SIG-M5 (cell line): ENCODE results near the gene LCE1F.

Source experiments
- DNase-seq: peaks from one replicate; lab custom pipeline; 2025; lab: John Stamatoyannopoulos, UW

Gene LCE1F, protein sequence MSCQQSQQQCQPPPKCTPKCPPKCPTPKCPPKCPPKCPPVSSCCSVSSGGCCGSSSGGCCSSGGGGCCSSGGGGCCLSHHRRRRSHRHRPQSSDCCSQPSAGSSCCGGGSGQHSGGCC

DNA sequence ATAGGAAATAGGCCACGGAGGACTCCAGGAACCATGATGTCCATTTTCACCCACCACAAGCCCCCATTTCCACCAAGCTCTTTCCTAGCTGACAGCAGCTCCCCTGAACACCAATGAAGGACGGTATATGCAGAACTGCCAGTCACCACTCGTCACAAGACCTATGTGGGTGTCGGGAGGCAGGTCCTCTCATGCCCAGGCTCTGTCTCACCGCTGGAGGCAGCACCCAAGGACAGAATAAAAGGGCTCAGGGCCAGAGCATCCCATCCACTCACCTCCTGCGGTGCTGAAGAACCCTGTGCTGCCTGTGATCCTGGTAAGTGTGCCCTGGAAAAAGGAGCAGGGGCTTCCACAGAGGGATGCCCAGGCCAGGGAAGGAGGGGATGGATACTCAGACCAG, at the start of gene LCE1F:
LCE1F (plus strand) TSS at position 266 of the 400 bp plus-strand sequence. CDS start 1,232 bp downstream, outside the sequence.
- no peak for DNase-seq

DNA sequence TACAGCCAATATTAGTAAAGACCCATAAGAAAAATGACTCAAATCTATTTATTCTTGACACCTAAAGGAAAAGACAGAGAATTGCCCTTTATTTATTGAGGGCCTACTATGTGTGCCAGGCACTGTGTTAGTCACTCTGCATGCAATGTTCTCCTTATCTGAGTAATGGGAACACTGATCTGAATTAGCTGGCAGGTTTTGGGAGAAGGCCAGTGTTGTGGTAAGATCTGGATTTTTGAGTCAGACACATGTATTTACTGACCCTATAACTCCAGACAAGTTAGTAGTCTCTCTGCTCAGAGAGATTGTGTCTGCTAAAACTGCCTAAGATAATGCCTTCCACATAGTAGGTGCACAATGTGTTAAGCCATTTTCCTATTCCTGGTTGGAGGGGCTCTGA, 49.7 kb upstream of the LCE1F start:
- no peak for DNase-seq

DNA sequence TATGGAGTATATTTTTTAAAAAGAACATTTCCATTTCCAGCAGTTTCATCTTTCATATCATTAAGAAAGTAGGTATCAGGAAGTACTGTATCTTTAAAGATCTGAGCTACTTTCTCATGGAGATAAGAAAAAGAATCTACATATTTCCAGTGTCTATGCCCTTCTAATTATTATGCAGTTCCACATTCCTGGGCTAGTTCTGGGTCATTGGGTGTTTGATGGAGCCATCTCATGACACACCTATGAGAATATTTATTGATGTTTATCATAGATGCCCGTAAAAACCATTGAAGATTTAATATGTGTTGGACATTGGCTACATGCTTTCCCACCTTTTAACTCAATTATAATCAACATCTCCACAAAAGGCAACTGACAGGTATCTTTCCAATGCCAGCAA, 46.0 kb upstream of the LCE1F start:
- DNase-seq = no peak

DNA sequence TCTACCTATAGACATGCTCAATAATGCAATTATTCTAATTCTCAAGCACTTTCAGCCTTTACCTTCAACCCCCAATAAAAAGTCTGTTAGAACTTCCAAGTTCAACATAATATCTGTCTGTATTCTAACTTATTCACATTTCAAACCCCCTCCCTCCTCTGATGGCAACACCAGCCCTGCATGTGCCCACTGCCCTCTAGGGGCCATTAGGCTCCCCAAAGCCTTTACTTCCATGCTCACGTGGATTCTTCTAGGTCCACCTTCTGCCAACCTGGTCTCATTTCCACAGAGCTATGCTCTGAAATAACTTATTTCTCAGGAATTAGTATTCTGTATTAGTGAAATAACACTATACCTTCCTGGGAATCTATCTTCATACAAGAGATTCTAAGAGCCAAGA, 39.3 kb upstream of the LCE1F start:
- DNase-seq = no peak

DNA sequence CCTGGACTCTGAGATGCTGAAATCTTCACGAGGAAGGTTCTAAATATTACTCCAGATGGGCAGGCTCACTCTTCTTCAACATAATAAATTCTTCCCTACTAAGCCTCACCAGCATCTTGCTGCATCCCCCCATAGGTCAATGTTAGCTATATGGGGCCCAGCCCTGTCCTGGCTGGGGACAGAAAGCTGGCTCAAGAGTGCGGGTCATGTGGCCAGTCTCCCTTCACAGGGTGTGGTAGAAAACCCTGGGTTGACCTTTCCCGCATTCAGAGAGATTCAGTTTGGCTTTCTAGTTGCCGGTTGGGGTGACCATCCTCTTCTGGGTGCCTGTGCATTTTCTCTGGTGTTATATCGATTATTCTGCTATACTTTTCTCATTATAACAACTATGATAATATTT, 36.9 kb upstream of the LCE1F start:
- DNase-seq = no peak

DNA sequence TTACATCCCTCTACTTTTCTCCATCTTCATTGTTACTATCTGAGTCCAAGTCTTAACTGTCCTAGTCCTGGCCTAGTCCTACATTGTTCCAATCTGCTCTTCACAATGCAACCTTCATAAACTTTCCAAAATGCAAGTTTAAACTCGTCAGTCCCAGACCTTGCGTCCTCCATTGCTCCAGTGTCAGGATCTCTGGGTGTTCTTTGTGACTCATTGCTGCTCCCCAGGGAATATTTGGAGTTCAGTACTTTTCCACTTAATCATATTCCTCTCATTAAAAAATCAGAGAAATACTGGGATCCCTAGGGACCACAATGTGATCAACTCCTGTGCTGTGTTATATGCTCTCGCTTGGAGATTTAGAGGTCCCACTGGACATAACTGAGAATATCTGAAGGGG, 35.1 kb upstream of the LCE1F start:
- no peak for DNase-seq

DNA sequence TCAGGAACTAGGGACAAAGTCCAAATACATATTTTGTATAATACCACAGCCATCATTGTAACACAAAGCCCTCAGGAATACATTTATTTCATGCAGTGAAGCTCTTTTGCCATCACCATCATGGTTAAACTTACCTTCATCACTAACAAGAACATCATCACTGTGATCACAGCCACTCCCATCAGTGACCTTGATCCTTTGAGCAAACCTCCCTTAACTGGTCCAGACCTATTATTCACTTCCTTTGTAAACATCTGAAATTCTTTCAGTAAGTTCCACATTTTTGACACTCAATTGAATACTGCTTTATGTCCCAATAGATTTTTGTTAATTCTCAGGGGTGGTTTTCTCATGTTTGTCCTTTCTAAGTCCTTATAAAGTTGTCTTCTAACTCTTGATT, 33.3 kb upstream of the LCE1F start:
- DNase-seq = no peak

DNA sequence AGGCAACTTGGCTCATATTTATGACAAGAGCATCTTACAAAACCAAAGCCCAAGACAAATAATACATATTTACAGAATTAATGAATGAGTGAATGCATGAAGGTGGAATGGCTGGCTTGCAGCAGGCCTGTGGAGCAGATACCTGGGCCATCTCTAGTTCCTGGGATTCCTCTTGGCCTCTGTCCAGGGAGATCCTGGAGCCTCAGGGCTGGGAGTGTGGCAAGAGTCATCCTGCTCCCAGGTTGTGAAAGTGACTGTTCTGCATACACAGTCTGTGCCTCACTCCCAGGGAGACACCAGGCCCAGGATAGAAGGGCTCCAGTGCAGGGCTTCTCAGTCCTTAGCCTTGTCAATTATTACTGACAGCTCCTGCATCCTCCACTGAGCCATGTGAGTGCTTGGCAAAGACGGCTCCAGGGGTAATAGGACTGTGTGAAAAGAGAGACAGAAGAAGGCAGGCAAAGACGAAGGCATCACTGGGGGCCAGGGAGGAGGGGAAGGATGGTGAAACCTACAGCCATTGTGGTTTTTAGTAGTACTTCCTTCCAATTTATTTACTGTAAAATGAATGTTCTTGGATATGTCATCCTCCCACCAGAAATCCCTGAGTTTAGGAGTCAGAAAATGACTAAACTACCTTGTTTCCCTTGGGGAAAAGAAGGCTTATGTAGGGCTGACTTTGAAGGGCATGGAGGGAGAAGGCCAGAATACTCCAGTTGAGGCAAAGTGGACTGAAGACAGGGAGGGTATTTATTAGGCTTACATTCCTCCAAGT, 31.4 kb upstream of the LCE1F start:
- no peak for DNase-seq

DNA sequence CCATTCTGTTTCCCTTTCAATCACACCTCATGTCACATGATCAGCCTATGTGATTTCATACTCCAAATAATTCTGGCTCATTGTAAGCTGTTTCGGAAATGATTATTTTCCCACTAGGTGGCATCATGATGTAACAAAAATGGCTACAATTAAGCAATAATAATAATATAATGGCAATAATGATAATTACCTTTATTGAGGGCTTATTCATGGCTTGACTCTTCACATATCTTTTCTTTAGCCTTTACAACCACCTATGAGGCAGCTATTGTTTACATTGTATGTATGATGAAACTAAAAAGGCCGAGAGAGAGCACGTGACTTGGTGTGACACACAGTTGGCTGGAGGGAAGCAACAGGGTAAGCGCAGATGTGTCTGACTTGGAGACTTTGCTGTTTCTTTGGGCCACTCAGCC, 29.6 kb upstream of the LCE1F start:
- DNase-seq = no peak

DNA sequence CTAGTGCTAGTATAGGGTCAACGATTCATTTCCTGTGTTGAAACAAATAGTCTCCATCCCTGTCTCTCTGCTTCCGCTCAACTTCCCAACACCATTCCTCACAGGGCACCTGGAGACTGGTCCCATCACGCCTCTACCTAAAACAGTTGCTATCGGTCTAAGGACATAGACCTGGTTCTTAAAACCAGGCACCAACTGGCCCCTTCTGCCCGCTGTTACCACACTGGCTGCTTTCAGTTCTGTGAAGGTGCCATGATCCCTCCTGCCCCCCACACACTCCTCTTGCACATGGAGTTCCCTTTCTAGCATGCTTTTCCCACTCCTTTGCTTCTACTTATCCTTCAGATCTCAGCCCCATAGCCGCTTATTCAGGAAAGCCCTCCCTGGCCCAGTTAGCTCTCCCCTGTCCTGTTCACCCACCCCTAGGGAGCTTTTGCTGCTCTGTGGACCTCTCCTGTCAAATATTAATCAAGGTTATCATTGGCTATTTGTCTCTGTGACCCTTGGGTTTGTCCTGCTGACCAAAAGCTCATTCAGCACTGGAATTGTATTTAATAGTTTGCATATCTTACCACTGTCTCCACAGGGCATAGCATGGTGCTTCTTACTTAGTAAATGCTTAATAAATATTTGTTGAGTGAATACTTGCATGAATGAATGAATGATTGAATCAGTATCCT, 29.0 kb upstream of the LCE1F start:
- no peak for DNase-seq

DNA sequence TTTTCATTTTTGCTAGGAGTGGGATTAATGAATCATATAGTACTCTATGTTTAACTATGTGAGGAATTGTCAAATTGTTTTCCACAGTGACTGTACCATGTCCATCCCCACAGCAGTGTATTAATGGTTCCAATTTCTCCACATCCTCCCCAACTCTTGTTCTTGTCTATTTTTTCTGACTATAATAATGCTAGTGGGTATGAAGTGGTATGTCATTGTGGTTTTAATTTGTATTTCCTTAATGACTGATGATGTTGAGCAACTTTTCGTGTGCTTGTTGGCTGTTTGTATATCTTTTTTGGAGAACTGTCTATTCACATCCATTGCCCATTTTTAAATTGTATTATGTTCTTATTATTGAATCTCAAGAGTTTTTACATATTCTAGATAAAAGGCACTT, 27.1 kb upstream of the LCE1F start:
- DNase-seq = no peak

DNA sequence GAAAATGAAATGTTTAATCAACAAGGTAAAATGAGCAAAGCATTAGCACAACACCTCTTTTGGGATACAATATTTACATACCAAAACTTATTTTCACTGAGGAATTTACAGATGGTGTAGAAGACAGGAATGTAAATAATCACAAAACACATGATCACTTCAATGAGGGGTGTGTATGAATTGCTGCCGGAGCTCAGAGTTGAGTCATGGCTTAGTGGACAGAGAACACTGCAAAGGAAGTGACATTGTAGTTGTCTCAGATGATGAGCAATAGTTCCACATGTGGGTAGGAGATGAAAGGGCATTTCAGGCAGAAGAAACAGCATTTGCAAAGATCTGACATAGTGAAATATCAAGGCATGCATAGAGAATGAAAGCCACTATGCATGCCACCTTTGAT, 22.7 kb upstream of the LCE1F start:
- DNase-seq = no peak

DNA sequence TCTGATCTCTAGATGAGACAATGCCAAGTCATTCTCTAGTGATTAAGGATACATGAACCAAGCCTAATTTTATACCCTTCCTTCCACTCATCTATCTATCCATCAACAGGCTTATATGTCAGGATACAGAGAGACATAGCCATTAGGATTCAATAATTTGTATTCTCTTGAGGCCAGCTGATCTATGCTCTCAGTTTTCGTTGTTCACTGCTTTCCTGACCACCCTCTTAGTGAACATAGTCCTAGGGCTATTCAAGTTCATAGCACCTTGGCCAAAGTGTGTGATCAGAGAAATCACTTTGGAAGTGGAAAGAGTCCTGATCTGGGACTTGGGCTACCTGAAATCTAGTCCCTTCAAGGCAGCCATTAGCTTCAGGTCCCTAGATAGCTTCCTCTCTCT, 21.4 kb upstream of the LCE1F start:
- DNase-seq = no peak

DNA sequence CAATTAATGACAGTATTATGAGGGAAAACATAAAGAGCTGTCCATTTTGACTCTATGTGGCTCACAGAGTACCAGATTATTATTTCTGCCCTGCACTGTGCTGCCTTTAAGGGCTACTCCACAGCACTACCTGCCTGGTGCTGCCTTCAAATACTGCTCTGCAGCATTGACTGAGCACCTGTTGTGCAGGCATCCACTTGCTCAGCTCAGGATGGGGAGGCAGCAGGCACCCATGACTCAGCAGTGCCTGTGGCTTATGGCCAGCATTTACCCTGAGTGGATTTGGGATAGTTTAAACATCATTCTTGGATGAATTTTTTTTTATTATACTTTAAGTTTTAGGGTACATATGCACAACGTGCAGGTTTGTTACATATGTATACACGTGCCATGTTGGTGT, 18.1 kb upstream of the LCE1F start:
- no peak for DNase-seq

DNA sequence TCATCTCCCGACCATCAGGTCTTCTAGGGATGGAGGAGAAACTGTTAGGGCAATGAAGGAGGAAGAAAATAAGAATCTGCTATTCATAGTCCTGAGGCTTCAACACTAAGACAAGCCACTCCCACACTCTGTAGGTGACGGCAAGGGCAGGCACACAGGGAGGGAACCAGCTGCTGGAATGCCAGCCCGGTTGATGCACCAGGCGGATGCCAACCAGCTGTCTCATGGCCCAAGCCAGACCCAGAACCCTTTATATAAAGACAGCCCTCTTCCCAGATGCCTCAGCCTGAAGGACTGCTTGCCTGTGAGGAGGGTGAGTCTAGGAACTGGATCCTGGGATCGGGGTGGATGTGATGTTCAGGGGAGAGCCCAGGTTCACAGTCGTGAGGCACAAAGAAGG, 17.2 kb upstream of the LCE1F start, which contains the start of gene KPRP:
KPRP (plus strand) TSS at position 279 of the 400 bp plus-strand sequence. CDS start 1,564 bp downstream, outside the sequence.
- DNase-seq = no peak

DNA sequence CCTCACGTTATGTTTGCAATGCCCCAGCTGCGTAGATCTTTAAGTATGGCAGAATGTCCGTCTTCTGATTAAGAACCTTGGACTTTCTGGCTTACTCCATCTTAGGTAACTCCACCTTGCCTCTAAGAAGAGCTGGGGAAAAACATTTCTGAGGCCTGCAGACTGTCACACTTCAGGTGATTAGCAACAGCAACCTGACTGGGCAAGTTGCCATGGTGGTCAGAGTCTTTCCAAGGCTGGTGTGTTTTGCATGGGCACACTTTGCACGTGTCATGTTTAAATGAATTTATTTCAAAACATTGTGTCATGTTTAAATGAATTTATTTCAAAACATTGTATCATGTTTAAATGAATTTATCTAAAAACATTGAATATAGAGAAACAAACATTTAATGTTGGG, 16.3 kb upstream of the LCE1F start:
- DNase-seq = no peak

DNA sequence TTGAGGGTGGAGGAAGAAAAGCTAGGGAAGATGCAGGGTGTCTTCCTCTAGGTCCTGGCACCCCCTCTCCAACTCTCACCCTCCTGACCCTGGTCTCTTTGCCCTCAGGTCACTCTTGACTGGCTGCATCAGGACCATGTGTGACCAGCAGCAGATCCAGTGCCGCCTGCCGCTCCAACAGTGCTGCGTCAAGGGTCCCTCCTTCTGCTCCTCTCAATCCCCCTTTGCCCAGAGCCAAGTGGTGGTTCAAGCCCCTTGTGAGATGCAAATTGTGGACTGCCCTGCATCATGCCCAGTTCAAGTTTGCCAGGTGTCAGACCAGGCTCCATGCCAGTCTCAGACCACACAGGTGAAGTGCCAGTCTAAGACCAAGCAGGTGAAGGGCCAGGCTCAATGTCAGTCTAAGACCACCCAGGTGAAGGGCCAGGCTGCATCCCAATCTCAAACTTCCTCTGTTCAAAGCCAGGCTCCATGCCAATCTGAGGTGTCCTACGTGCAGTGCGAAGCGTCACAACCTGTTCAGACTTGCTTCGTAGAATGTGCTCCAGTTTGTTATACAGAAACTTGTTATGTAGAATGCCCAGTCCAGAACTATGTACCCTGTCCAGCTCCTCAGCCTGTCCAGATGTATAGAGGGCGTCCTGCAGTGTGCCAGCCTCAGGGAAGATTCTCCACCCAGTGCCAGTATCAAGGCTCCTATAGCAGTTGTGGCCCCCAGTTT, 15.3 kb upstream of the LCE1F start:
- no peak for DNase-seq

DNA sequence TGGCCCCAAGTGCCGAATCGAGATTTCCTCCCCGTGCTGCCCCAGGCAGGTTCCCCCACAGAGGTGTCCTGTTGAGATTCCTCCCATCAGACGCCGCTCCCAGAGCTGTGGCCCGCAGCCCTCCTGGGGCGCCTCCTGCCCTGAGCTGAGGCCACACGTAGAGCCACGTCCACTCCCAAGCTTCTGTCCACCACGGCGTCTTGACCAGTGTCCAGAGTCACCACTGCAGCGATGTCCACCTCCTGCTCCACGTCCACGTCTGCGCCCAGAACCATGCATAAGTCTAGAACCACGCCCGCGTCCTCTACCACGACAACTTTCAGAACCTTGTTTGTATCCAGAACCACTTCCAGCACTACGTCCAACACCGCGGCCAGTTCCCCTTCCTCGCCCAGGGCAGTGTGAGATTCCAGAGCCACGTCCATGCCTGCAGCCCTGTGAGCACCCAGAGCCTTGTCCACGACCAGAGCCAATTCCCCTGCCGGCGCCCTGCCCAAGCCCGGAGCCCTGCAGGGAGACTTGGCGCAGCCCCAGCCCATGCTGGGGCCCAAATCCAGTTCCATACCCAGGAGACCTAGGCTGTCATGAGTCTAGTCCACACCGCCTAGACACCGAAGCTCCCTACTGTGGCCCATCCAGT, 14.3 kb upstream of the LCE1F start:
- DNase-seq = no peak

DNA sequence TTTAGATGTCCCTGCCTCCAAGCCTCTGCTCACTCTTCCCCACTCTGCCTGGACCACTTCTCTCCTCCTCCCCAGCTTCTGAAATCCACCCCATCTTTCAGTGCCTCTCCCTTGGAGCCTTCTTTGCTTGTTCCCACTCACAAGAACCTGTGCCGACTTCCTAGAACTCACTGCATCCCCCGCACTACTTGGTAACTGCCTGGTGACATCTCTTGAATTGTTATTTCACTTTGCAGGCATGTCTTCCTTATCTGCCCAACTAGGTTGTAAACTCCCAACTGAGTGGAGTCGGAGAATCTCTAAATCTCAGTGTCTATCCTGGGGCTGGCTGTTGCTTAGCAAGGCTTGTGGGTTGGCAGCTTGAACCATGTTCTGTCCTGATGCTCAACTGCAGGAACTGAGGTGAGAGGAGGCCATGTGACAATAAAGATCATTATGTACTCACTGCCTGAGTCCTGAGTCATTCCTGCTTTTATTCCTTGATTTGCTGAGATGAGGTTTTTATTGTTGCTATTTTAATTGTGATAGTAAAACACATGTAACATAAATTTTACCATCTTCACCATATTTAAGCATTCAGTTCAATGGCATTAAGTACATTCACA, 13.2 kb upstream of the LCE1F start:
- DNase-seq = no peak

DNA sequence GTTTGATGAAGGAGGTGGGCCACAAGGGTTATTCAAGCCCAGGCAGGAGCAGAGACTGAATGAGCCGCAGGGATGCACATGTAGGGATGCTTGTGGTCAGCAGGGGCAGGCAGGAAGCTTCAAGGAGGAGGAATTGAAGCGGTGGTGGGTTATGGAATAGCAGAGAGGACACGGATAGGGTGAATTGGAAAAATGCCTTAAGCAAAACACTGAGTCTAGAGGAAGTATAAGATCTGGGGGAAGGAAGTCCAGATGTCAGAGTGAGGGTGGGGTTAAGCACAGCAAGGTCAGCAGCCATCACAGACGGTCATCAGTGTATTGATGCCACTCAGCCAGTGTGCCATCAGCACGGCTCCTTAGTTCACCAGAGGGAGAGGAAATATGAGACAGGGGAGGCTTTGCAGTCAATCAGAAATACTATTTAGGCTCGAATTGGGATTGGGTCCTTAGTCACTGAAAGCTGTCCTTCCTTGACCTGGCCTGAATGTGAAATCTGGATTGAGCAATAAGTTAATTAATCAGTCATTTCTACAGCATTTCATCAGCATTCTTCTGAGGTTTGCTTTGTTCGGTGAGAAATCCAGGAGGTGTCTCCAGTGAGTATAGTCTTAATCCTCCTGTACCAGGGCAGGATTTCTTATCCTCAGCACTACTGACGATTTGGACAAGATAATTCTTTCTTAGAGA, 6.0 kb upstream of the LCE1F start:
- no peak for DNase-seq

DNA sequence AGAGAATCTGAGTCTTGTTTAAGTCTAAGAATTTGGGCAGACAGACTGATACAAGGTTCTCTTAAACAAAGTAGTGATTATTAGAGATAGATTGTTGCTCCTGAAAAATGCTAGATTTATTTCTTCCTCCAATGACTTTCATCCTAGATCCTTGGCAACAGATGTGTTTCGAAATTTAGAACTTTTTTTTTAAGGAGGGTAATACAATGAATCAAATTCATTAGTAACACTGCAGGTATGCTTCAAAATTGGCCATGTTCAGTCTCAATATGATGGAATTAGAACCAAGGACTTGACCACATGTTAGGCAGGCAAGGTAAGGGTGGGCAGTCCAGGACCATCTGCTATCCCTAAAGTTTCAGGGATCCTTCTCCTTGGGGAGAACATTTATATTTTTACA, 4.5 kb upstream of the LCE1F start:
- DNase-seq = no peak
